NCI-H526 treated with DMSO at 0.1 percent for 48 hours (cell line): ENCODE measurements around the gene RBBP8.

ENCODE experiments used
- DNase-seq: peaks from one replicate; lab custom pipeline; 2025; lab: John Stamatoyannopoulos, UW

RBBP8 gene

GRCh38 chr18:23065234-23065806, 132.2 kb downstream of the RBBP8 start:
- DNase-seq = no peak

DNA sequence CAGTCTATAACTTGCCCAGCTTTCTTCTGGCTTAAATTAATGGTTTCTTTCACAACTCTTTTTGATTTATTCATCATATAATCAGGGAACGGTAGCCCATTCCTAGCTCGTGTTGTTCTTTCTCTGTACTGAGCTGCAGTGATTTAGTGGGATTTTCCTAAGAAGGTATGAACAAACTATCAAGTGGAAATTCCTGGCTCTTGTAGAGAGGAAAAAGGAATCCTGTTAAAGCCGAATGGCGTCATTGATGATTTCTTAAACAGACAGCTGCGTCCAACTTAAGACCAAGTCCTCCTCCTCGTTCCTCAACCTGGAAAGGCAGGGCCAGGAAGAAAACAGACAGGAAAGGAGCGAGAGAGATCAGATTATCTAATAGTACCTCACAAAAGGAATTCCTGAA, 132.9 kb downstream of the RBBP8 start:
- no peak for DNase-seq

DNA sequence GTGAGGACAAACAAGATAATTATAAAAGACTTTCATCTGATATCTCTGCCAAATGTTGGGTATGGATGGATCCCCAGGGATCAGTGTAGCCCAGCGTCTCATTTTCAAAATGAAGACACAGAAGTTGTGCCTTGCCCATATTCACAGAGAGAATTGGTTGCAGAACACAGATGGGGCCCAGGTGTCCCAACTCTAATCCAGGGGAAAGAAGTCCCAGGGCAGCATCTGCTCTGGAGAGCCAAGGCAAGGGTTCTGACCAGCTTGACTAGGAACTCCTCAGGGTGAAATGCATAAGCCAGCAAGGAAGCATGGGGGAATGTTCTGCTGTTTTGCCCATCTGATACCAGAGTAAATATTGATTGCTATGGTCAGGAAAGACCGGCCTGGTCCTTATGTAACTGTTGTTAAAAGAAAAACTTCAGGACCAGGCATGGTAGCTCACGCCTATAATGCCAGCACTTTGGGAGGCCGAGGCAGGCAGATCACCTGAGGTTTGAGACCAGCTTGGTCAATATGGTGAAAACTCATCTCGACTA, 133.4 kb downstream of the RBBP8 start:
- no peak for DNase-seq

DNA sequence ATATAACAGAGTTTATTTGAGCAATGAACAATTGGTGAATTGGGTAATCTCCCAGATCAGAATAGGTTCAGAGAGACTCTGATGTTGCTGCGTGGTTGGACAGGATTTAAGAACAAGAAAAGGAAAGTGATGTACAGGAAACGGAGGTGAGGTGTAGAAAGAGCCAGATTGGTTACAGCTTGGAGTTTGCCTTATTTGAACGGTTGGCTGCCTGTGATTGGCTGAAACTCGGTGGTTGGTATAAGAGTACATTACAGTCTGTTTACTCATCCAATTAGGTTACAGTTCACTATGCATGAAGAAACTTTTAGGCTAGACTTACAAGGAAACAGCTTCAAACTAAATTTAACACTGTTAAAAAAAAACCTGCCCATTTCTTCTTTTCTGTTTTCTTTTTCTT, 134.1 kb downstream of the RBBP8 start:
- DNase-seq = no peak

GRCh38 chr18:23068011-23068410, 134.9 kb downstream of the RBBP8 start:
- no peak for DNase-seq

DNA sequence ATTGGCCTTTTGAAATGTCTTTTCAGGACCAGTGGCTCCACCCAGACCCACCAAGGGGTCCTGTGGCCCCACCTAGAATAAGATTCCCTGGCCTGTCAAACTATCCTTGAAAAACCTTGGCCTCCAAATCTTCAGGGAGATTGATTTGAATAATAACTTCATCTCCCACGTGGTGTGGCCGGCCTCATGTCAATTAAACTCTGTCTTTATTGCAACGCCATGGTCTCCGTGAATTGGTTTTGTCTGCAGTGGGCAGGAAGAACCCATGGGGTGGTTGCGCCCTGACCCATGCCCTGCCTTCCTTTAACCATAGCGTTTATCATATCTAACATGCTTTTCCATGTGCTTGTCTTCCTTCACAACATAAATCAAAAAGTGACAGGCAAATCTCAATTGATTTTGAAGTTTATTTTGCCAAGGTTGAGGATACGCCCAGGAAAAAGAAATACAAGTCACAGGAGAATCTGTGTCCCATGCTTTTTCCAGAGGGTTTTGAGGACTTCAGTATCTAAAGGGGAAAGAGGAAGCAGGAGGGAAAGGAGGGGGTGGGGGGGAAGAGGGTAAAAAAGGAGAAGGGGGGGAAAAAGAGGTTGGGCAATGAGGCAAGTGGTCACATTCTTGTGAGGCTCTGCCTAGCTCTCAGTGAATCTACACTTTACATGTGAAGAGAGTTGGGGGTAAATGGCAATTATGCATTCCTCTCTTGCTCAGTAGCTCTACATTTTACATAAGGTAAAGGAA, 135.6 kb downstream of the RBBP8 start:
- no peak for DNase-seq

DNA sequence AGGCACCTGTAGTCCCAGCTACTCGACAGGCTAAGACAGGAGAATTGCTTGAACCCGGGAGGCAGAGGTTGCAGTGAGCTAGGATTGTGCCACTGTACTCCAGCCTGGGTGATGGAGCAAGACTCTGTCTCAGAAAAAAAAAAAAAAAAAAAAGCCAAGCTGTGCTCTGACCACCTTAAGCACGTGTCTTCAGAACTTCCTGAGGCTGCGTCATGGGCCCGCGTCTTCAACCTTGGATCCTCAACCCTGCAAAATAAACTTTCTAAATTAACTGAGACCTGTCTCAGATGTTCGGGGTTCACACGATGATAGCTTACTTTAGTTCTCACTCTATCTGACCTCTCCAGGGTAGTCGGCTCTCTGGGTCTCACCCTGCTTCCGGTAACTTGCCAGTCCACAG, 136.4 kb downstream of the RBBP8 start:
- no peak for DNase-seq

DNA sequence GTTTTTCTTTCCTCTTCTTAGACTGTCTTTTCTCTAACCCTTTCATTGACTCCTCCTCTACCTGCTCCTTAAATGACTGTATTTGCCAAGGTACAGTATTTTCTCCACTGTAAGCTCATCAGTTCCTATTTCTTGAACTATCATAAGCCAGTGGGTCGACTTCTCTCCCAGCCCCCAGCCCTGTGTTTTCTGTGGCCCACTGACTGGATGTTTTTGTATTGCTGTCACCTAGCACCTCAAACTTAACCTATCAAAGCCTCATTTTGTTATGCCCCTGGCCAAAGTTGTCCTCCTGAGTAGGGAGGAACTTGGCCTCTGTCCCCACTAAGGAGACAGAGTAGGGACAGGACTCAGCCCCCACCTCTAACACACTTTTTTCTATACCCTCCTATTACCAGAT, 136.8 kb downstream of the RBBP8 start:
- no peak for DNase-seq

GRCh38 chr18:23071285-23071684, 138.2 kb downstream of the RBBP8 start:
- no peak for DNase-seq

DNA sequence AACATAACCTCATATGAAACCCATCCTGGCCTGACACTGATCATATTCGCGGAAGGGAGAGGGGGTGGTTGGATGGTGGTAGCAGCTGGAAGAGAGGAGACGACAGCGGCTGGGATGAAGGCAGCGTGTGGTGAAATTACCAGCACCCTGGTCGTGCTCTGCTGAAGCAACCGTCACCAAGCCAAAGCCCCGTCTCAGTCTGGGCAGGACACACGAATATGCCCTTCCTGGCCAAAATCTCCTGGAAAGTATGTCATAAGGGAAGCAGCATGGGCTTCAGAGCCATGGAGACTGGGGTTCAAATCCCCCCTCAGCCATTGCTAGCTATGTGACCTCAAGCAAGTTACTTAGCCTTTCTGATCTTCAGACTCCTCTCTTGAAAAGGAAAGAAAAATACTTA, 139.0 kb downstream of the RBBP8 start:
- DNase-seq = no peak

- no peak for DNase-seq
These were observed 141.0 kb downstream of the RBBP8 start for GRCh38 chr18:23073996-23074606.
